Pancreas (tissue), 10 donors: ENCODE measurements around the gene EFCAB6. TPM values are rescaled to one million over a fixed set of nuclear protein-coding genes. Genes with fewer than 3 reads are reported as not detected.

Experiments used
- ATAC-seq, 4 donors: fragments of 200-7000 bp; cut with Tn5 transposase; one replicate each; pipeline versions ENCODE4 v1.8.0 to v1.9.1; 2020; ENCODE audit warnings: mild to moderate bottlenecking in 4 of 4, moderate library complexity in 4 of 4
- DNase-seq, 6 donors: peaks; one replicate each; pipeline ENCODE4 v3.0.0-alpha.2; 2020
- FAIRE-seq: peaks from 2 replicates; lab custom pipeline; 2012; peaks lifted over from hg19 to GRCh38; lab: Jason Lieb, UNC
- H3K27ac ChIP-seq, 4 donors: fragments of 200-600 bp; sonication (generic); 1 replicate in 3 of 4; 2 replicates in 1 of 4; pipeline versions ENCODE4 v1.5.0 to v1.8.0; 2020
- H3K27me3 ChIP-seq, 4 donors: fragments of 200-600 bp; one replicate each; pipeline ENCODE4 v1.8.0; 2021
- H3K36me3 ChIP-seq, 3 donors: fragments of 200-600 bp; sonication (generic) in 1 of 3; one replicate each; pipeline versions ENCODE4 v1.5.0 to v1.8.0; 2020 to 2021
- H3K4me1 ChIP-seq, 3 donors: fragments of 200-600 bp; one replicate each; pipeline ENCODE4 v1.8.0; 2021
- H3K4me3 ChIP-seq, 4 donors: fragments of 200-600 bp; sonication (generic) in 2 of 4; one replicate each; pipeline versions ENCODE4 v1.5.0 to v1.8.0; 2020 to 2021
- H3K9me3 ChIP-seq, 4 donors: fragments of 200-600 bp; one replicate each; pipeline ENCODE4 v1.8.0; 2021
- CTCF ChIP-seq, 4 donors: fragments of 200-600 bp; sonication (generic) in 3 of 4; IDR thresholded peaks; one replicate each; pipeline versions ENCODE4 v1.5.0 to v1.8.0; 2021; ENCODE audit warnings: antibody characterized with exemption in 4 of 4
- WGBS, 2 donors: extraction: QIAGEN DNeasy Blood & Tissue Kit; methylation state at CpG; one replicate each; pipeline ENCODE4 v1.1.7; 2013; 5-methylcytosine and 5-hydroxymethylcytosine counted together
- intact Hi-C, 3 donors: fragments of 100-400 bp; cut with DNase I; formaldehyde crosslinking; loops; one replicate each; pipeline versions ENCODE4 v1.11.1 to v1.14.2; 2022
- polyA plus RNA-seq, 2 donors: library from polyadenylated mRNA; stranded (reverse); fragments of 200-250 nt; gene quantifications; one replicate each; pipeline ENCODE4 v1.2.3, GENCODE V29; 2013
- total RNA-seq, 6 donors: library from RNA; stranded (reverse); fragmentation: NEBNext Ultra II Directional in 4 of 6; extraction: Animal tissue kit (Norgen Biotek cat#: 25700) in 4 of 6; gene quantifications; one replicate each; pipeline versions ENCODE4 v1.2.1 to v1.2.4, GENCODE V29; 2021 to 2023
- donor health status: healthy with polysubstance abuse.
- donor health status: DM: no; HTN: no; CAD: no; lungs with moderate emphysema.
- donor health status: DM: no; HTN: no; CAD: no.
- donor health status: control.
- donor health status: control.
- donor health status: Bipolar disorder and iron deficiency.
- donor health status: DM: yes; HTN: yes; CAD: no.
- donor health status: DM: no; HTN: no; CAD: no.
- donor health status: DM: no; HTN: no; CAD: no.
- donor health status: DM: yes; HTN: yes; CAD: no.

Gene EFCAB6
- total and polyA plus RNA-seq, 8 donors, result 1.6 to 3.4 (median 2.2) TPM

GRCh38 chr22:43550672-43551071, 261.4 kb downstream of the EFCAB6 start:
- TF ChIP-seq CTCF (IDR thresholded peaks at IDR 0.05), result no peak
- ATAC-seq (no peak), FAIRE-seq (no peak), DNase-seq (no peak)
- H3K4me1 ChIP-seq, result no peaks in the 10 kb centered on the region
- H3K27ac ChIP-seq, result no peak overlapping the region
- no peaks in the 10 kb centered on the region for H3K9me3 ChIP-seq
- no peak overlapping the region for H3K4me3 ChIP-seq
- WGBS, 2 donors, result 85 to 90% methylated on average over 6 of the region's 6 CpGs
- H3K36me3 ChIP-seq, result no peaks in the 10 kb centered on the region
- intact Hi-C loops, result no loop called here
- no peaks in the 10 kb centered on the region for H3K27me3 ChIP-seq

- WGBS, 2 donors, result 81 to 85% methylated on average over 14 of the region's 14 CpGs
- Histone ChIP-seq H3K9me3 (no peaks in the 10 kb centered on the region), H3K4me1 (no peaks in the 10 kb centered on the region), H3K4me3 (no peak overlapping the region), H3K36me3 (no peaks in the 10 kb centered on the region), H3K27ac (no peak overlapping the region), H3K27me3 (no peaks in the 10 kb centered on the region)
- intact Hi-C loops, result no loop called here
- DNase-seq, result no peak
- TF ChIP-seq CTCF (IDR thresholded peaks at IDR 0.05), result no peak
- ATAC-seq, result no peak
- no peak for FAIRE-seq
Observed at GRCh38 chr22:43550024-43550620, 262.0 kb downstream of the EFCAB6 start.

GRCh38 chr22:43546186-43546585, 265.9 kb downstream of the EFCAB6 start:
- Histone ChIP-seq H3K27ac (no peak overlapping the region), H3K27me3 (no peaks in the 10 kb centered on the region), H3K4me1 (no peaks in the 10 kb centered on the region), H3K36me3 (no peaks in the 10 kb centered on the region), H3K4me3 (no peak overlapping the region), H3K9me3 (no peaks in the 10 kb centered on the region)
- DNase-seq (no peak), ATAC-seq (no peak), FAIRE-seq (no peak)
- intact Hi-C loops, result no loop called here
- TF ChIP-seq CTCF (IDR thresholded peaks at IDR 0.05), result no peak
- 88 to 92% methylated on average over 5 of the region's 5 CpGs for WGBS, 2 donors

- H3K4me3 ChIP-seq, result no peak overlapping the region
- intact Hi-C loops, result no loop called here
- H3K9me3 ChIP-seq, result no peaks in the 10 kb centered on the region
- no peaks in the 10 kb centered on the region for H3K27me3 ChIP-seq
- WGBS, 2 donors, result 65 to 82% methylated on average over 4 of the region's 4 CpGs
- no peak for TF ChIP-seq CTCF (IDR thresholded peaks at IDR 0.05)
- no peaks in the 10 kb centered on the region for H3K4me1 ChIP-seq
- H3K36me3 ChIP-seq, result no peaks in the 10 kb centered on the region
- no peak for FAIRE-seq
- H3K27ac ChIP-seq, result no peak overlapping the region
- no peak for ATAC-seq
- DNase-seq, result no peak
Observed at GRCh38 chr22:43544289-43544673, 267.8 kb downstream of the EFCAB6 start.

- FAIRE-seq, result no peak
- Histone ChIP-seq H3K36me3 (no peaks in the 10 kb centered on the region), H3K27me3 (no peaks in the 10 kb centered on the region), H3K4me3 (no peak overlapping the region), H3K27ac (no peak overlapping the region), H3K4me1 (no peaks in the 10 kb centered on the region), H3K9me3 (no peaks in the 10 kb centered on the region)
- intact Hi-C loops, result no loop called here
- TF ChIP-seq CTCF (IDR thresholded peaks at IDR 0.05), result no peak
- no peak for ATAC-seq
- DNase-seq, result no peak
- WGBS, 2 donors, result 79 to 91% methylated on average over 10 to 12 of the region's 12 CpGs
Observed at GRCh38 chr22:43543522-43544288, 268.4 kb downstream of the EFCAB6 start.
